Measurements from ENCODE around the gene ASPG. TPM values are rescaled to one million over a fixed set of nuclear protein-coding genes. Genes with fewer than 3 reads are reported as not detected.

The ASPG gene
- total RNA-seq, 6 donors from 2014 or later: 5.2 to 14.7 (median 12.5) TPM; not detected in 1

DNA sequence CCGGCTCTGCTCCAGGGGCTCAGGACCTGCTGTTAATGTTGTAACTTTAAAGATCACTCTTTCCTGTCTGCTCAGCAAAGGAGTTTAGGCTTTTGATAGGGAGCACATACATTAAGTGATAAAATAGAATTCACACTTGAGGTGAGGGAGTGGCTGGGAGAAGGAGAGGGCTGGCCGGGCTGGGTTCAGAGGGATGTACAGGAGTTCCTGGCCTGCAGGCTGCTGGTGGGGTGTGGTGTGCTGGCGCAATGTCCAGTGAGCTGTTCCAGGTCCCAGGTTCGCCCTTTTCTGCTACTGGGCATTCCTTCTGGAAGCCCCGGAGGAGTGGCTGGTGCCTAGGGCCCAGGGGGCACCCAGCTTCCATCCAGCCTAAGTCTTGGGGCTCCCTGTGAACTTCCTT is 70.6 kb downstream of the ASPG start:
- no peaks in the 10 kb centered on the region for H3K27me3 ChIP-seq
- peaks cover 0 to 12% (median 0%) of the 10 kb centered on the region in 4 donors for H3K36me3 ChIP-seq
- no peak overlapping the region for H3K27ac ChIP-seq
- no peak for ATAC-seq (ENCODE audit: low FRiP score in 2 of 2)
- no peak overlapping the region for H3K4me3 ChIP-seq
- peaks cover 0 to 10% (median 2%) of the 10 kb centered on the region in 4 donors for H3K4me1 ChIP-seq
- H3K9me3 ChIP-seq: no peaks in the 10 kb centered on the region
- 89 to 93% methylated on average over 3 to 5 of the region's 5 CpGs for WGBS, 2 donors
- TF ChIP-seq POLR2AphosphoS5 (IDR thresholded peaks at IDR 0.05): no peak
- TF ChIP-seq EP300 (IDR thresholded peaks at IDR 0.05): no peak
- TF ChIP-seq POLR2A (IDR thresholded peaks at IDR 0.05): no peak
- TF ChIP-seq, protein P1, sequence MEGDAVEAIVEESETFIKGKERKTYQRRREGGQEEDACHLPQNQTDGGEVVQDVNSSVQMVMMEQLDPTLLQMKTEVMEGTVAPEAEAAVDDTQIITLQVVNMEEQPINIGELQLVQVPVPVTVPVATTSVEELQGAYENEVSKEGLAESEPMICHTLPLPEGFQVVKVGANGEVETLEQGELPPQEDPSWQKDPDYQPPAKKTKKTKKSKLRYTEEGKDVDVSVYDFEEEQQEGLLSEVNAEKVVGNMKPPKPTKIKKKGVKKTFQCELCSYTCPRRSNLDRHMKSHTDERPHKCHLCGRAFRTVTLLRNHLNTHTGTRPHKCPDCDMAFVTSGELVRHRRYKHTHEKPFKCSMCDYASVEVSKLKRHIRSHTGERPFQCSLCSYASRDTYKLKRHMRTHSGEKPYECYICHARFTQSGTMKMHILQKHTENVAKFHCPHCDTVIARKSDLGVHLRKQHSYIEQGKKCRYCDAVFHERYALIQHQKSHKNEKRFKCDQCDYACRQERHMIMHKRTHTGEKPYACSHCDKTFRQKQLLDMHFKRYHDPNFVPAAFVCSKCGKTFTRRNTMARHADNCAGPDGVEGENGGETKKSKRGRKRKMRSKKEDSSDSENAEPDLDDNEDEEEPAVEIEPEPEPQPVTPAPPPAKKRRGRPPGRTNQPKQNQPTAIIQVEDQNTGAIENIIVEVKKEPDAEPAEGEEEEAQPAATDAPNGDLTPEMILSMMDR (IDR thresholded peaks at IDR 0.05): no peak
- no peak for DNase-seq

DNA sequence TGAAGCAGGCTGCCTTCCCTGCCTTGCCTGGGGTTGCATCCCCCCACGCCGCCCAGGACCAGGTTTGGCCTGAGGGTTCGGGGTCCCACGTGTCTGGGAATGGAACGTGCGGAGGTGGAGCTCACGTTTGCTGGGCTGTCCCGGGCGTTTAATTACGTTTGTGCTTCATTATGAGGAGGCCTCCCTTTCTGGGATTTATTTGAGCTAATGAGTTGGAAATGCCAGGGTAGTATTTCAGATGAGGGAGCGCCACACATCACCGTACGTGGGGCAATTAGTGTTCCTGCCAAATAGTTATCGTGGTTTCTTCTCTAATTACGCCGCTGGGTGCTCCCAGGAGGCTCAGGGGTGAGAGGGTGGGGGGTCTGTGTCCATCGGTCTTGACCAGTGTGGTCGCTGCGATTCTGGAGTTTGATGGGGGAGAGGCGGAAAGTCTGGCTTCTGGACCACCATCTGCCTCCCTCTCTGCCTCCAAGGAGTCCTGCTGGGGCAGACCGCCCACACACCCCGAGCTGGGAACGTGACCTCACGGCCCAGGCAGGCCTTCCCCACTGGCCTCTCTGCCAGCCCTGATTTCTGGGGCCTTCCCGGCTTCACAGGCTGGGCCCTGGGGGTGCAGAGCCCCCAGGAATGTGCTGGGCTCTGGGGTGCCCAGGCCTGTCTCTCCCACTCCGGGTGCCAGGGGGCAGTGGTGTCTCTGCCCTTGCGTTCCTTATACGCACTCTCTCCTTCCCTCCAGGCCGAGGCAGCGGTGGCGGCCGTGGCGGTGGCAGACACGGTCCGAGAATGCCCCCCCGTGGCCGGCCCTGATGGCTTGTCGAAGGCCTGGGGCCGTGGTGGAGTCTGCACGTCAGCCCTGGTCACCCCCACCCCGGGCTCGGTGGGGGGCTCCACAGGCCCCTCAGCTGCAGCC is 71.8 kb downstream of the ASPG start:
- H3K27ac ChIP-seq: no peak overlapping the region
- H3K36me3 ChIP-seq: peaks cover 0 to 10% (median 0%) of the 10 kb centered on the region in 4 donors
- 94% methylated on average over 24 to 42 of the region's 42 CpGs for WGBS, 2 donors
- H3K4me3 ChIP-seq: no peak overlapping the region
- peaks cover 0 to 10% (median 2%) of the 10 kb centered on the region in 4 donors for H3K4me1 ChIP-seq
- H3K9me3 ChIP-seq: no peaks in the 10 kb centered on the region
- no peak for TF ChIP-seq POLR2AphosphoS5 (IDR thresholded peaks at IDR 0.05)
- TF ChIP-seq, protein P1 (IDR thresholded peaks at IDR 0.05): no peak
- no peak for TF ChIP-seq EP300 (IDR thresholded peaks at IDR 0.05)
- no peak for TF ChIP-seq POLR2A (IDR thresholded peaks at IDR 0.05)
- no peaks in the 10 kb centered on the region for H3K27me3 ChIP-seq
- no peak for ATAC-seq (ENCODE audit: low FRiP score in 2 of 2)
- DNase-seq: no peak

DNA sequence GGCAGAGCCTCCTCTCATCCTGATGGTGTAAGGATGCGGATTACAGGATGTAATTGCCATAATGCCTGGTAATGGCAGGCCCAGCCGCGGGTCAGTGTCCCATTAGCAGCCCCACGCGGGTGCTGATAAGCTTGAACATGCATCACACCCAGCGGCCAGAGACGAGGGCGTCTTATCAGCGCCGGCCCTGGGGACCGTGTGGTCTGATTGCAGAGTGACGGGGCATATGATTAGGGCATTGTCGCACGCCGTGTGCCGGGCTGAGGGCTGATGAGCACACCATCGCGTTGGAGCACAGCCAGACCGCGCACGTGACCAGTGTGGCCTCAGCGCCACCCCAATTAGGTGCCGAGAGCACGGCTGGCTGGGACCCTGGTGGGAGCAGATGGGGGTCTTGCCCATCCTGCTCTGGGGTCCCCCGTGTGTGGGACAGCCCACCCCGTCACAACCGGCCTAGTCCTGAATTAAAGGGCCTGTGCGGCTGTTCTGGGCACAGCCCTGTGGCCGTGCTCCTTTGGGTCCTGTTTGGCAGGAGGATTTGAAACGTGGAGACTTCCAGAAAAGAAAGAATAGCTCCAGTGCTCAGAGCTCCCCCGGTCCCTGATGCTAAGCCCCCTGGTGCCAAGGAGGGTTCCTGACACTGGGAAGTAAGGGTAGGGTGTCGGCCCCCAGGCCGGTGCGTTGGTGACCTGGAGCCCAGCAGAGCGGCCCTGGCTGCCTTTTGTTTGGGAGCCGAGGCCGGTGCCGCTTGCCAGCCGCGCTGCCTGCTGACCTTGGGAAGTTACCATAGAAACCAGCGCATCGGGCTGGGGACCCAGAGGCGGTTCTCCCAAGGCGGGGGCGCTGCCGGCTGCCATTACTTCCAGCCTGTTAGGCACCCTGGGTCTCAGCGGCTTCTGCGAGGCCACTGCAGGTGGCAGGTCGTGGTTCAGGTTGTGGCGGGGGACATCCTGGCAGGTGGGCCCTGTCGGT is 73.6 kb downstream of the ASPG start:
- Histone ChIP-seq H3K36me3 (peaks cover 0 to 3% (median 0%) of the 10 kb centered on the region in 4 donors), H3K27me3 (no peaks in the 10 kb centered on the region), H3K27ac (no peak overlapping the region), H3K4me1 (peaks cover 0 to 10% (median 2%) of the 10 kb centered on the region in 4 donors), H3K4me3 (no peak overlapping the region), H3K9me3 (no peaks in the 10 kb centered on the region)
- no peak for ATAC-seq (ENCODE audit: low FRiP score in 2 of 2)
- TF ChIP-seq, protein P1 (IDR thresholded peaks at IDR 0.05): no peak
- TF ChIP-seq POLR2AphosphoS5 (IDR thresholded peaks at IDR 0.05) (no peak), EP300 (IDR thresholded peaks at IDR 0.05) (no peak), POLR2A (IDR thresholded peaks at IDR 0.05) (no peak)
- no peak for DNase-seq
- 83 to 94% methylated on average over 9 to 50 of the region's 51 CpGs for WGBS, 2 donors

DNA sequence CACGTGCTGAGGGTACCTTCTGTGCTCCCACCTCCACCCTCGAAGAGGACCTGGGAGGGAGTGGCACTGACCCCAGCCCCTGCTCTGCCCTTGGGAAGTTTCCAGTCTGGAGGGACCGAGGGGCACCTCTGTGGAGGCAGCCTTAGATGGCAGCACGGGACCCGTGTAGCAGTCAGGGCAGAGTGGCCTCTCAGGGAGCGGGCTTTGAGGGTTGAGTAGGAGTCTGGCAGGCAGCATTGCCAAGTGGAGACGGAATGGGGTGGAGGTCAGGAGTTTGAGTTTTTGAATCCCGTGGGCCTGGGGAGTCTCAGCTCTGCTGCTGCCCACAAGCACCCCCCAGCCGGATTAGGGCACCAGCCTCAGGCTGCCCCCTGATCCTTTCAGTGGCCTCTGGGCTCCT is 74.5 kb downstream of the ASPG start:
- peaks cover 0 to 3% (median 0%) of the 10 kb centered on the region in 4 donors for H3K36me3 ChIP-seq
- no peak for ATAC-seq (ENCODE audit: low FRiP score in 2 of 2)
- no peaks in the 10 kb centered on the region for H3K9me3 ChIP-seq
- no peak overlapping the region for H3K4me3 ChIP-seq
- H3K27me3 ChIP-seq: no peaks in the 10 kb centered on the region
- TF ChIP-seq POLR2AphosphoS5 (IDR thresholded peaks at IDR 0.05) (no peak), EP300 (IDR thresholded peaks at IDR 0.05) (no peak)
- 86 to 87% methylated on average over 6 to 8 of the region's 9 CpGs for WGBS, 2 donors
- DNase-seq: no peak
- peaks cover 0 to 10% (median 2%) of the 10 kb centered on the region in 4 donors for H3K4me1 ChIP-seq
- no peak overlapping the region for H3K27ac ChIP-seq

Measured in upper lobe of left lung (tissue), 6 donors.